Adrenal gland (tissue), 5 donors: ENCODE measurements around the gene RFPL4A.
"Not testable (repeated sequence)": the region's sequence is repeated elsewhere in the genome, so short reads cannot be mapped to it uniquely, and the experiment has no call there.

Experiments used
- POLR2A ChIP-seq, 2 donors: fragments of 450-650 bp; IDR thresholded peaks; one replicate each; pipeline ENCODE4 v1.6.1; 2017; ENCODE audit warnings: antibody characterized with exemption in 2 of 2, mild to moderate bottlenecking in 2 of 2, moderate library complexity in 1 of 2
- TF ChIP-seq, protein P1 (sequence below), 6 experiments: fragments of 450-650 bp in 4 of 6; fragments of 200-600 bp in 2 of 6; sonication (generic) in 1 of 6; IDR thresholded peaks; 1 replicate in 5 of 6; 2 replicates in 1 of 6; pipeline versions ENCODE4 v1.5.1 to v1.8.0; 2016 to 2021; ENCODE audit warnings: antibody characterized with exemption in 6 of 6, mild to moderate bottlenecking in 2 of 6, moderate library complexity in 1 of 6
- donor health status: DM: no; HTN: no; CAD: no.

DNA sequence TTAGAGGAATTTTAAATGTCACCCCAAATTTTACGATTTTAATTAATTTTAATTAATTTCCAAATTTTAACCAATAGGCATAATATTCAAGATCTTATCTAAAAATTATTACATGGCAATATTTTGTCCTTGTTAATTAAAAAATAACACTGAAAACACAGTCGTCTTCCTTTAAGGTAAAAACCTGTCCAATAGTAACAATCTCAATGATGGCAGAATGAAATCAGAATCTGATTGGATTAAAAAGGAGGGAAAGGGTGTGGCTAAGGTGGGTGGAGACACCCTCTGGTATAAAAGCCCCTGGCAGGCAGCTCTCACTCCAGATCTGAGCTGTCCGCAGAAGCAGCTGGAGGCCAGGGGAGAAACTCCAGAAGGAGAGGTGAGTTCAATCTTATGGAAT, at the start of gene RFPL4A:
- TF ChIP-seq, protein P1, sequence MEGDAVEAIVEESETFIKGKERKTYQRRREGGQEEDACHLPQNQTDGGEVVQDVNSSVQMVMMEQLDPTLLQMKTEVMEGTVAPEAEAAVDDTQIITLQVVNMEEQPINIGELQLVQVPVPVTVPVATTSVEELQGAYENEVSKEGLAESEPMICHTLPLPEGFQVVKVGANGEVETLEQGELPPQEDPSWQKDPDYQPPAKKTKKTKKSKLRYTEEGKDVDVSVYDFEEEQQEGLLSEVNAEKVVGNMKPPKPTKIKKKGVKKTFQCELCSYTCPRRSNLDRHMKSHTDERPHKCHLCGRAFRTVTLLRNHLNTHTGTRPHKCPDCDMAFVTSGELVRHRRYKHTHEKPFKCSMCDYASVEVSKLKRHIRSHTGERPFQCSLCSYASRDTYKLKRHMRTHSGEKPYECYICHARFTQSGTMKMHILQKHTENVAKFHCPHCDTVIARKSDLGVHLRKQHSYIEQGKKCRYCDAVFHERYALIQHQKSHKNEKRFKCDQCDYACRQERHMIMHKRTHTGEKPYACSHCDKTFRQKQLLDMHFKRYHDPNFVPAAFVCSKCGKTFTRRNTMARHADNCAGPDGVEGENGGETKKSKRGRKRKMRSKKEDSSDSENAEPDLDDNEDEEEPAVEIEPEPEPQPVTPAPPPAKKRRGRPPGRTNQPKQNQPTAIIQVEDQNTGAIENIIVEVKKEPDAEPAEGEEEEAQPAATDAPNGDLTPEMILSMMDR (IDR thresholded peaks at IDR 0.05), result not testable (repeated sequence)
- TF ChIP-seq POLR2A (IDR thresholded peaks at IDR 0.05), result not testable (repeated sequence)
